ENCODE results near the gene RANBP17.

DNA sequence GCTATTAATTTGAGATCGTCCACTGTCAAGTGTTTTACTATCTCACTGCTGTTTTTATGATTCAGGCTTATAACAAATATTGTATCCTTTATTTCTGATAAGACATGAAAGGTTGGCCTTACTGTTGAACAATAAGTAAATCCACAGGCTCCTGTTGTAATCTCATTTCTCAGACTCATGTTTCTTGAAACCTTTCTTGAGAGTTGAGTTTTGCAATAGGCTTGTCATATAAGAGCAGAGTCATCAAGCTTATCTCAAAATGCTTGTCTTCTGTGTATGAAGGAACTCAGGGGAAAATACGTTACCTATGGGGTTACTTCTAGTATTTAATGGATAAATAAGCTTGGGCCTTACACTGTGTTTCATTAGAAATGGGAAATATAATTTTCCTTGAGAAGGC, 438.0 kb downstream of the RANBP17 start:
- TF ChIP-seq CTCF (IDR thresholded peaks at IDR 0.05), result no peak
- TF ChIP-seq EZH2 (IDR thresholded peaks at IDR 0.05; ENCODE audit: borderline replicate concordance, insufficient read depth, low read depth, low read length, poor library complexity, severe bottlenecking), result no peak
